Heart right ventricle (tissue), 16 donors: ENCODE results near the gene MMAB. TPM values are rescaled to one million over a fixed set of nuclear protein-coding genes. Genes with fewer than 3 reads are reported as not detected.

Experiments used
- ATAC-seq, 8 donors: fragments of 200-7000 bp; cut with Tn5 transposase; one replicate each; pipeline ENCODE4 v1.9.1; 2020; ENCODE audit warnings: mild to moderate bottlenecking in 8 of 8, moderate library complexity in 8 of 8, moderate number of reproducible peaks in 1 of 8
- DNase-seq, 2 donors: peaks; one replicate each; pipeline ENCODE4 v3.0.0-alpha.2; 2020
- H3K27ac ChIP-seq, 10 donors: fragments of 200-600 bp; sonication (generic) in 2 of 10; one replicate each; pipeline versions ENCODE4 v1.5.0 to v1.8.0; 2020 to 2022; ENCODE audit warnings: mild to moderate bottlenecking in 3 of 10
- H3K27me3 ChIP-seq, 7 donors: fragments of 200-600 bp; one replicate each; pipeline ENCODE4 v1.8.0; 2021 to 2022; ENCODE audit warnings: mild to moderate bottlenecking in 2 of 7
- H3K36me3 ChIP-seq, 9 donors: fragments of 200-600 bp; sonication (generic) in 1 of 9; one replicate each; pipeline versions ENCODE4 v1.5.0 to v1.8.0; 2020 to 2022; ENCODE audit warnings: mild to moderate bottlenecking in 2 of 9
- H3K4me1 ChIP-seq, 9 donors: fragments of 200-600 bp; sonication (generic) in 1 of 9; one replicate each; pipeline versions ENCODE4 v1.5.0 to v1.8.0; 2020 to 2022; ENCODE audit warnings: mild to moderate bottlenecking in 4 of 9
- H3K4me3 ChIP-seq, 10 donors: fragments of 200-600 bp; sonication (generic) in 2 of 10; one replicate each; pipeline versions ENCODE4 v1.5.0 to v1.8.0; 2020 to 2022; ENCODE audit warnings: mild to moderate bottlenecking in 7 of 10, moderate library complexity in 2 of 10
- H3K9me3 ChIP-seq, 11 donors: fragments of 200-600 bp in 10 of 11; sonication (generic) in 2 of 11; one replicate each; pipeline versions ENCODE4 v1.5.0 to v1.8.0; 2013 to 2022; ENCODE audit warnings: mild to moderate bottlenecking in 2 of 11, control low read depth in 1 of 11, moderate library complexity in 1 of 11
- WGBS, 2 donors: extraction: QIAGEN DNeasy Blood & Tissue Kit; methylation state at CpG; one replicate each; pipeline ENCODE4 v1.1.7; 2013; ENCODE audit warnings: inconsistent platforms in 1 of 2; 5-methylcytosine and 5-hydroxymethylcytosine counted together
- intact Hi-C, 10 donors: fragments of 100-400 bp; cut with DNase I; formaldehyde crosslinking; loops; one replicate each; pipeline versions ENCODE4 v1.11.1 to v1.14.2; 2022
- long read RNA-seq, 3 donors: library from polyadenylated mRNA; unstranded; transcript quantifications; one replicate each; pipeline ENCODE4 v2.0.0, GENCODE V29; 2020 to 2021
- polyA plus RNA-seq, 2 donors: library from polyadenylated mRNA; stranded (reverse); fragments of 200-250 nt; gene quantifications; one replicate each; pipeline ENCODE4 v1.2.3, GENCODE V29; 2013
- total RNA-seq, 10 donors: library from RNA; stranded (reverse); fragmentation: NEBNext Ultra II Directional in 3 of 10; extraction: Animal tissue kit (Norgen Biotek cat#: 25700) in 3 of 10; gene quantifications; one replicate each; pipeline versions ENCODE4 v1.2.1 to v1.2.4, GENCODE V29; 2021 to 2023
- TF ChIP-seq, protein P1 (sequence below), 9 donors: fragments of 200-600 bp; sonication (generic) in 2 of 9; IDR thresholded peaks; one replicate each; pipeline versions ENCODE4 v1.5.0 to v1.8.0; 2021 to 2022; ENCODE audit warnings: antibody characterized with exemption in 9 of 9, mild to moderate bottlenecking in 5 of 9, moderate library complexity in 1 of 9
- donor health status: Arrhythmogenic right ventricular cardiomyopathy.
- donor health status: ischemic (EF 13 %, LVEDD 7.1; RV severe dilation, severe dysfunction).
- donor health status: healthy with polysubstance abuse.
- donor health status: DM: no; HTN: yes; CAD: no.
- donor health status: DM: no; HTN: no; CAD: no.
- donor health status: ischemic (EF 25% LVEDD 6.9; RV normal size, moderate dysfunction).
- donor health status: ischemic (EF 25% LVEDD 5.7; RV mildly dilated, moderate dysfunction).
- donor health status: healthy.
- donor health status: DM: yes; HTN: yes; CAD: no.
- donor health status: Ischemic cardiomyopathy.
- donor health status: ischemic (EF 35%, LVEDD 5.7; RV mildly dilated, moderate dysfunction).
- donor health status: nonischemic (EF 11% LVEDD 7.7; RV severe dilation, severe dysfunction).
- donor health status: DM: yes; HTN: yes; CAD: no.
- donor health status: PGD.
- donor health status: ischemic (EF 29% LVEDD 5.4; RV normal size, mild dysfunction).
- donor health status: nonischemic (EF 23%, LVEDD 6.1; RV moderate dilation, normal function).

The MMAB gene
- 10 to 100 TPM; 27.7 to 50.7 (median 43.8) TPM for total RNA-seq
- polyA plus RNA-seq, result 10 to 100 TPM; 38.5 to 41.3 TPM
- long read RNA-seq, donor 1, full-length matches to known transcripts, result 23 of 33 reads
- long read RNA-seq, donor 1, partial matches to known transcripts, result 4 of 33 reads
- long read RNA-seq, donor 1, other reads (novel, unspliced or antisense), result 6 of 33 reads
- long read RNA-seq, donor 2, full-length matches to known transcripts, result 27 of 36 reads
- long read RNA-seq, donor 2, partial matches to known transcripts, result 1 of 36 reads
- long read RNA-seq, donor 2, other reads (novel, unspliced or antisense), result 8 of 36 reads
- long read RNA-seq, donor 3, full-length matches to known transcripts, result 22 of 30 reads
- long read RNA-seq, donor 3, partial matches to known transcripts, result 1 of 30 reads
- long read RNA-seq, donor 3, other reads (novel, unspliced or antisense), result 7 of 30 reads

DNA sequence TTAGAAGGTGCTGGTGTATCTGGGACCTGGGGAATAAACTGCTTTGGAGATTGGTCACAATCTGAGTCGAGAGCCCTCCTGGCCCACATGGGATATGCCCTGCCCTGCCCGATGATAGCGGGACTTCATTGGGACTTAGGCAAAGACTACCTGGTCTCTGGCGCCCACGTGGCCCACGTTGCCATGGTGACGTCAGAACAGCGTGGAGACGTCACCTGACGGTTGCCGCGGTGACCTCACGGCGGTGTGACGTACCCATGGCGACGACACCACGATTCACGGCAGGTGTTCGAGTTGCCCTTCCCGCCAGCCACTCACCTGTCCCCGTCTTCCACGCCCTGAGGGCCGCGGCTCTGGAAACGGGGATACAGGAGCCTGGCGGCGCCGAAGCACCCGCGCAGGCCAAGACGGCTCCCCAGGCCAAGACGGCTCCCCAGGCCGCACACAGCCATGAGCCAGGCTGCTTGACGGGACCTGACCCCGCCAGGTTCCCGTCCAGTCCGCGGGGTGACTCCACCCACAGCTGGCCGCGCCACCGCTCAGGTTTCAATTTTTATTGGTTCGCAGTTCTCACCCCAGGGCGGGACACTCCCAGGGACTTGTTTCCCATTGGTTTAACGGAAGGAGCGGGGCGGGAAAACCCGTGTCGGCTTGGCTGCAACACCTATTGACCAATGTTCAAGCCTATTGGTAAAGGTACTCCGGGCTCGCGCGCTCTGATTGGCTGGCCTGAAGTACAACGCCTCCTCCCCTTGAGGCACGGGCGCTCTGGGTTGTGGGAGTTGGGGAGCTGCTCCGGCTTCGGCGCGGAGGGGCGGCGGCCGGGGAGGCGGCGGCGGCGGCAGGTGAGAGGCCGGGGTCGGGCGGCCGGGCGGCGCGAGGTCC, at the start of gene MMAB, which contains the start of gene MVK:
Gene MMAB (minus strand): TSS at position 476 of the 885 bp plus-strand sequence. CDS start 24 bp downstream, at position 452.
Gene MVK (plus strand): TSS at position 766 of the 885 bp plus-strand sequence. CDS start 1,029 bp downstream, outside the sequence.
- DNase-seq (peak; percentile 97 to 99), ATAC-seq (peak; percentile 97 to 100 (median 99))
- peaks cover 0 to 67% (median 9%) of the 10 kb centered on the region in 9 donors for H3K36me3 ChIP-seq
- no peaks in the 10 kb centered on the region for H3K27me3 ChIP-seq
- intact Hi-C loops, result loop anchor here in 5 of 10 donors (2.0 to 10.0 kb wide), 4 partner anchors 48 to 56 kb away; no protein-coding TSS in a partner anchor
- H3K27ac ChIP-seq, result peak within 1 kb of the TSS; percentile 72 to 92 (median 88)
- H3K4me3 ChIP-seq, result peak within 1 kb of the TSS; percentile 48 to 91 (median 80)
- H3K4me1 ChIP-seq, result peaks cover 4 to 37% (median 18%) of the 10 kb centered on the region in 9 donors
- TF ChIP-seq, protein P1, sequence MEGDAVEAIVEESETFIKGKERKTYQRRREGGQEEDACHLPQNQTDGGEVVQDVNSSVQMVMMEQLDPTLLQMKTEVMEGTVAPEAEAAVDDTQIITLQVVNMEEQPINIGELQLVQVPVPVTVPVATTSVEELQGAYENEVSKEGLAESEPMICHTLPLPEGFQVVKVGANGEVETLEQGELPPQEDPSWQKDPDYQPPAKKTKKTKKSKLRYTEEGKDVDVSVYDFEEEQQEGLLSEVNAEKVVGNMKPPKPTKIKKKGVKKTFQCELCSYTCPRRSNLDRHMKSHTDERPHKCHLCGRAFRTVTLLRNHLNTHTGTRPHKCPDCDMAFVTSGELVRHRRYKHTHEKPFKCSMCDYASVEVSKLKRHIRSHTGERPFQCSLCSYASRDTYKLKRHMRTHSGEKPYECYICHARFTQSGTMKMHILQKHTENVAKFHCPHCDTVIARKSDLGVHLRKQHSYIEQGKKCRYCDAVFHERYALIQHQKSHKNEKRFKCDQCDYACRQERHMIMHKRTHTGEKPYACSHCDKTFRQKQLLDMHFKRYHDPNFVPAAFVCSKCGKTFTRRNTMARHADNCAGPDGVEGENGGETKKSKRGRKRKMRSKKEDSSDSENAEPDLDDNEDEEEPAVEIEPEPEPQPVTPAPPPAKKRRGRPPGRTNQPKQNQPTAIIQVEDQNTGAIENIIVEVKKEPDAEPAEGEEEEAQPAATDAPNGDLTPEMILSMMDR (IDR thresholded peaks at IDR 0.05), result no peak
- H3K9me3 ChIP-seq, result no peaks in the 10 kb centered on the region
- WGBS, 2 donors, result 1% methylated on average over 74 of the region's 74 CpGs

DNA sequence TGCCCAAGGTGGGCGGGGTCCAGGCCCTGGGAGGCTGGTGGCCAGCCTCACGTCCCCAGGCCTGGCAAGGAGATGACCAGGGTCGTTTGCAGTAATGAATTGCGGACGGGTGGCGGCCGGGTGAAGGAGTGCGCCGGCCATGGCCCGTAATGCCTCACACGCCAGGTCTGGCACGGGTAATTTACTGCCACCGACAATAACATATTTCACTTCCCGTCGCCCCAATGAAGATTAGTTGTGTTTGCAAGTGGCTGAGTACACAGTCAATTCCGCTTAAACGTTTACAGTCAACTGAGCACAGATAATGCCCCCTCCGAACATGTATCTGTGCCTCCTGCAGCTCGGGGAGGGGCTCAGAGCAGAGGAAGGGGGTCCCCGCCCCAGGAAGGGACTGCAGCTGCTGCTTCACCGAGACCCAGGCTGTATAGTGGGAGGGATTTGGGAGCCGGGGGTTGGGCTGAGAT, 48.6 kb upstream of the MMAB start:
- no peak overlapping the region for H3K4me3 ChIP-seq
- intact Hi-C loops, result no loop called here
- TF ChIP-seq, protein P1 (IDR thresholded peaks at IDR 0.05), result no peak
- no peaks in the 10 kb centered on the region for H3K36me3 ChIP-seq
- peaks cover 0 to 19% (median 3%) of the 10 kb centered on the region in 7 donors for H3K27me3 ChIP-seq
- peak overlapping the region in 1 of 10 donors; percentile 19 for H3K27ac ChIP-seq
- DNase-seq (no peak), ATAC-seq (no peak)
- WGBS, 2 donors, result 58 to 63% methylated on average over 22 of the region's 22 CpGs
- peaks cover 0 to 5% (median 0%) of the 10 kb centered on the region in 9 donors for H3K4me1 ChIP-seq
- no peaks in the 10 kb centered on the region for H3K9me3 ChIP-seq

DNA sequence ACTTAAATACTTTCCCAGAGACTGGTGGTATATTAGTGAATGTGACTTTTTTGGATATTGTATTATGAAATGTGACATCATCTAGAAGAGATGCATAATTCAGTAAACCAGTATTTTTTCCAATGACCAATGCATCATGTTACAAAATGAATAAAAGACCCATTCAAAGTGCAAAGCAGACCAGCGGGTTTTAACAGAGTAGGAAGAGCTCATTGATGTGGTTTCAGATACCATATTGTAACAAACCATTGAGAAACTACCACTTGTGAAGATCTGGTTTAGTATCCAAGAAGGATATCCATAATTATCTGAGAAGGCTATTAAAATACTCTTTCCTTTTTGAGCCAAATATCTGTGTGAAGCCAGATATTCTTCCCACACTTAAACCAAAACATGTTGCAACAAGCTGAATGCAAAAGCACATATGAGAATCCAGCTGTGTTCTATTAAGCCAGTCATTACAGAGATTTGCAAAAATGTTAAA, 47.9 kb upstream of the MMAB start:
- DNase-seq (no peak), ATAC-seq (no peak)
- TF ChIP-seq, protein P1 (IDR thresholded peaks at IDR 0.05), result no peak
- H3K36me3 ChIP-seq, result no peaks in the 10 kb centered on the region
- peaks cover 0 to 5% (median 0%) of the 10 kb centered on the region in 9 donors for H3K4me1 ChIP-seq
- H3K4me3 ChIP-seq, result no peak overlapping the region
- H3K9me3 ChIP-seq, result no peaks in the 10 kb centered on the region
- peaks cover 0 to 19% (median 0%) of the 10 kb centered on the region in 7 donors for H3K27me3 ChIP-seq
- 52 to 69% methylated on average over 1 of the region's 1 CpG for whole genome bisulfite sequencing, 2 donors
- H3K27ac ChIP-seq, result no peak overlapping the region
- intact Hi-C loops, result no loop called here
